ENCODE measurements around the gene GRIFIN. TPM values are rescaled to one million over a fixed set of nuclear protein-coding genes. Genes with fewer than 3 reads are reported as not detected.

Gene GRIFIN
- total and polyA plus RNA-seq, 10 donors: not detected

DNA sequence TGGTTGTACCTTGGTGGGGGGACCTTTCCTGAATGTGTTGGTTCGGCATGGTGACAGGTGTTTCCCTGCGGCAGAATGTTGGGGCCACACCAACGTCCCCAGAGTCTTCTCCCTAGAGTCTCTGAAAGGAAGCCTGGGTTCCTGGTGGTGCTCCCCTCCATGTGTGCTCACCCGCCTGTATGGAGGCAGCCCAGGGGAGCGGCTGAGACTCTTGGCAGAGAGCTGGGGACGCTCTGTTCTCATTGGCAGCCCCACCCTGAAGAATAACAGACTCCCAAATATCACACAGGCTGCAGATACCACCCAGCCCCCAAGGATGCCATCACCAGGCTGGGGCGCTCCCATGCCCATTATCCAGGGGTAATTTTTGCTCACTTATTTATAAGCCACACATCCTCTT lies 38.0 kb downstream of the GRIFIN start:
- DNase-seq: no peak
- WGBS, 5 donors: 67 to 86% (median 79%) methylated on average over 4 to 7 of the region's 7 CpGs
- no peak overlapping the region for H3K4me3 ChIP-seq
- H3K27me3 ChIP-seq (replicated peaks in 1 of 7): no peaks in the 10 kb centered on the region
- no peaks in the 10 kb centered on the region for H3K9me3 ChIP-seq
- TF ChIP-seq POLR2A (IDR thresholded peaks at IDR 0.05): no peak
- TF ChIP-seq, protein P1, sequence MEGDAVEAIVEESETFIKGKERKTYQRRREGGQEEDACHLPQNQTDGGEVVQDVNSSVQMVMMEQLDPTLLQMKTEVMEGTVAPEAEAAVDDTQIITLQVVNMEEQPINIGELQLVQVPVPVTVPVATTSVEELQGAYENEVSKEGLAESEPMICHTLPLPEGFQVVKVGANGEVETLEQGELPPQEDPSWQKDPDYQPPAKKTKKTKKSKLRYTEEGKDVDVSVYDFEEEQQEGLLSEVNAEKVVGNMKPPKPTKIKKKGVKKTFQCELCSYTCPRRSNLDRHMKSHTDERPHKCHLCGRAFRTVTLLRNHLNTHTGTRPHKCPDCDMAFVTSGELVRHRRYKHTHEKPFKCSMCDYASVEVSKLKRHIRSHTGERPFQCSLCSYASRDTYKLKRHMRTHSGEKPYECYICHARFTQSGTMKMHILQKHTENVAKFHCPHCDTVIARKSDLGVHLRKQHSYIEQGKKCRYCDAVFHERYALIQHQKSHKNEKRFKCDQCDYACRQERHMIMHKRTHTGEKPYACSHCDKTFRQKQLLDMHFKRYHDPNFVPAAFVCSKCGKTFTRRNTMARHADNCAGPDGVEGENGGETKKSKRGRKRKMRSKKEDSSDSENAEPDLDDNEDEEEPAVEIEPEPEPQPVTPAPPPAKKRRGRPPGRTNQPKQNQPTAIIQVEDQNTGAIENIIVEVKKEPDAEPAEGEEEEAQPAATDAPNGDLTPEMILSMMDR (IDR thresholded peaks at IDR 0.05 in 8 of 11, conservative IDR thresholded peaks at IDR 0.05 in 3 of 11): no peak
- H3K4me1 ChIP-seq: peaks cover 0 to 20% (median 0%) of the 10 kb centered on the region in 6 donors
- H3K27ac ChIP-seq: no peak overlapping the region
- peaks cover 0 to 85% (median 39%) of the 10 kb centered on the region in 6 donors for H3K36me3 ChIP-seq
- intact Hi-C loops (cut with DNase I; ENCODE audit: low total_unique reads): no loop called here

- 86 to 92% (median 87%) methylated on average over 16 of the region's 16 CpGs for WGBS, 5 donors
- peak in 1 of 3 donors; percentile 43 for TF ChIP-seq POLR2AphosphoS5 (IDR thresholded peaks at IDR 0.05)
- no peak for TF ChIP-seq POLR2A (IDR thresholded peaks at IDR 0.05)
- TF ChIP-seq, protein P1 (IDR thresholded peaks at IDR 0.05 in 8 of 11, conservative IDR thresholded peaks at IDR 0.05 in 3 of 11): no peak
- no peak overlapping the region for H3K4me3 ChIP-seq
- H3K9me3 ChIP-seq: no peaks in the 10 kb centered on the region
- DNase-seq: no peak
- peaks cover 0 to 25% (median 0%) of the 10 kb centered on the region in 6 donors for H3K4me1 ChIP-seq
- intact Hi-C loops (cut with DNase I; ENCODE audit: low total_unique reads): no loop called here
- H3K27me3 ChIP-seq (replicated peaks in 1 of 7): no peaks in the 10 kb centered on the region
- H3K36me3 ChIP-seq: peaks cover 0 to 85% (median 43%) of the 10 kb centered on the region in 6 donors
- H3K27ac ChIP-seq: no peak overlapping the region
These were observed 38.6 kb downstream of the GRIFIN start for GRCh38 chr7:2437537-2438148.

GRCh38 chr7:2437136-2437535 lies 39.1 kb downstream of the GRIFIN start:
- DNase-seq: no peak
- Histone ChIP-seq H3K36me3 (peaks cover 0 to 85% (median 45%) of the 10 kb centered on the region in 6 donors), H3K4me3 (no peak overlapping the region), H3K4me1 (peaks cover 0 to 30% (median 0%) of the 10 kb centered on the region in 6 donors), H3K27ac (no peak overlapping the region), H3K27me3 (replicated peaks in 1 of 7) (no peaks in the 10 kb centered on the region), H3K9me3 (no peaks in the 10 kb centered on the region)
- WGBS, 5 donors: 85 to 96% (median 92%) methylated on average over 9 of the region's 9 CpGs
- TF ChIP-seq, protein P1 (IDR thresholded peaks at IDR 0.05 in 8 of 11, conservative IDR thresholded peaks at IDR 0.05 in 3 of 11): no peak
- no peak for TF ChIP-seq POLR2A (IDR thresholded peaks at IDR 0.05)
- TF ChIP-seq POLR2AphosphoS5 (IDR thresholded peaks at IDR 0.05): no peak
- intact Hi-C loops (cut with DNase I; ENCODE audit: low total_unique reads): no loop called here

DNA sequence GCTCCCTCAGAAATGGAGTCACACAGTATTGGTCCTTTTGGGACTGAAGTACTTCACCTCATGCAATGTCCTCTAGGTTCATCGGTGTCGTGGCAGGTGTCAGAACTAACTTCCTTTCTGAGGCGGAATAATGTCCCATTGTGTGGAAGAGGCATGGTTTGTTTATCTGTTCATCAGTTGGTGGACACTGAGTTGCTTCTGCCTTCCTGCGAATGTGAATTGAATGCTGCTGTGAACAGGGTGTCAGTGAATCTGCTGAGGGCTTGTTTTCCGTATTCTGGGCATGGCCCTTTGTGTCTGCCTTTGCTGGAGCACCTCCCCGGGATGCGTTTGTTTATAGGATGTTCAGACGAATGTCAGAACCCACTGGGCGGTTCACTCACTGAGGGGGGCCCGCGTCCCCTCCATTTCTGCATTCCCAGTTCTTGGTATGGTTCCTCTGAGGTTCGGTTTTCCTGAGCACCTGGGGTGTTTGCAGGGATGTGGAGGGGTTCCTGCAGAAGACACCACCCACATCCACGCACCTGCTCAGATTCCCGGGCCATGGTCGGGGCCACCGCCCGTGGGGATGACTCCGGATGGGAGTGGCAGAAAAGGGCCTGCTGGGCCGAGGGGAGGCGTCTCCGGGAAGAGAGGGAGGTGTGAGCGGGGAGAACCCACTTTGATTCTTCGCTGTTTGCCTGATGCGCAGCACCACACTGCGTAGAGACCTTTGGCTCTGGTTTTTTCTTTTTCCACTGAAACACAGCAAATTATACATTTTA lies 39.7 kb downstream of the GRIFIN start:
- intact Hi-C loops (cut with DNase I; ENCODE audit: low total_unique reads): no loop called here
- H3K27me3 ChIP-seq (replicated peaks in 1 of 7): no peaks in the 10 kb centered on the region
- H3K4me1 ChIP-seq: peaks cover 0 to 29% (median 4%) of the 10 kb centered on the region in 6 donors
- no peak overlapping the region for H3K4me3 ChIP-seq
- no peak overlapping the region for H3K27ac ChIP-seq
- H3K36me3 ChIP-seq: peaks cover 0 to 82% (median 45%) of the 10 kb centered on the region in 6 donors
- TF ChIP-seq POLR2A (IDR thresholded peaks at IDR 0.05) (no peak), POLR2AphosphoS5 (IDR thresholded peaks at IDR 0.05) (peak in 1 of 3 donors; percentile 23)
- TF ChIP-seq, protein P1 (IDR thresholded peaks at IDR 0.05 in 8 of 11, conservative IDR thresholded peaks at IDR 0.05 in 3 of 11): no peak
- peaks cover 0 to 1% (median 0%) of the 10 kb centered on the region in 8 donors for H3K9me3 ChIP-seq
- WGBS, 5 donors: 91 to 93% (median 93%) methylated on average over 21 to 25 of the region's 25 CpGs
- DNase-seq: no peak

Data from spleen (tissue), 11 donors.